HEK293T (cell line): Measurements from ENCODE around the gene ATP5MK.
"Not testable (repeated sequence)": the region's sequence is repeated elsewhere in the genome, so short reads cannot be mapped to it uniquely, and the experiment has no call there.

Experiments
- CTCF ChIA-PET: fragments of 350-600 bp; formaldehyde crosslinking; extraction: SDS; loops from one replicate; lab custom pipeline; 2021; ENCODE audit warnings: antibody characterized with exemption, inconsistent platforms; lab: Yijun Ruan, JAX
- POLR2A ChIA-PET: fragments of 350-600 bp; formaldehyde crosslinking; extraction: SDS; loops from one replicate; lab custom pipeline; 2020; ENCODE audit warnings: antibody characterized with exemption, inconsistent platforms; lab: Yijun Ruan, JAX
- DNase-seq: peaks from one replicate; pipeline ENCODE4 v3.0.0; 2012; ENCODE audit warnings: mixed read lengths; ENCODE audit errors: extremely low spot score
- ARNT ChIP-seq: fragments of 450-650 bp; IDR thresholded peaks from 2 replicates; pipeline ENCODE4 v1.6.1; 2017; ENCODE audit warnings: mild to moderate bottlenecking
- BHLHE40 ChIP-seq: fragments of 450-650 bp; IDR thresholded peaks from 2 replicates; pipeline ENCODE4 v1.6.1; 2016; ENCODE audit warnings: mild to moderate bottlenecking, moderate library complexity, borderline replicate concordance
- CTBP1 ChIP-seq: fragments of 450-650 bp; IDR thresholded peaks from 2 replicates; pipeline ENCODE4 v1.6.1; 2016; ENCODE audit warnings: borderline replicate concordance
- ELF4 ChIP-seq: fragments of 450-650 bp; IDR thresholded peaks from 2 replicates; pipeline ENCODE4 v1.6.1; 2017; ENCODE audit warnings: antibody characterized with exemption
- FOXA1 ChIP-seq: fragments of 450-650 bp; IDR thresholded peaks from 2 replicates; pipeline ENCODE4 v1.6.1; 2016; ENCODE audit warnings: mild to moderate bottlenecking
- FOXK2 ChIP-seq: fragments of 450-650 bp; IDR thresholded peaks from 2 replicates; pipeline ENCODE4 v1.6.1; 2016; ENCODE audit warnings: mild to moderate bottlenecking
- FOXM1 ChIP-seq: fragments of 450-650 bp; IDR thresholded peaks from 2 replicates; pipeline ENCODE4 v1.6.1; 2017; ENCODE audit warnings: mild to moderate bottlenecking, borderline replicate concordance
- HDGF ChIP-seq: fragments of 450-650 bp; IDR thresholded peaks from 2 replicates; pipeline ENCODE4 v1.6.1; 2017; ENCODE audit warnings: antibody characterized with exemption, borderline replicate concordance
- L3MBTL2 ChIP-seq: fragments of 450-650 bp; conservative IDR thresholded peaks from 2 replicates; pipeline ENCODE4 v1.6.1; 2016; ENCODE audit warnings: mild to moderate bottlenecking
- LEF1 ChIP-seq: fragments of 450-650 bp; IDR thresholded peaks from 2 replicates; pipeline ENCODE4 v1.6.1; 2017; ENCODE audit warnings: mild to moderate bottlenecking, borderline replicate concordance
- NFRKB ChIP-seq: fragments of 450-650 bp; IDR thresholded peaks from 2 replicates; pipeline ENCODE4 v1.6.1; 2016; ENCODE audit warnings: mild to moderate bottlenecking, moderate library complexity
- PKNOX1 ChIP-seq: fragments of 450-650 bp; IDR thresholded peaks from 2 replicates; pipeline ENCODE4 v1.6.1; 2016
- SP1 ChIP-seq: fragments of 450-650 bp; IDR thresholded peaks from 2 replicates; pipeline ENCODE4 v1.6.1; 2017
- SUZ12 ChIP-seq: fragments of 450-650 bp; IDR thresholded peaks from 2 replicates; pipeline ENCODE4 v1.6.1; 2016; ENCODE audit warnings: mild to moderate bottlenecking
- TARDBP ChIP-seq: fragments of 450-650 bp; IDR thresholded peaks from 2 replicates; pipeline ENCODE4 v1.6.1; 2016
- ZNF384 ChIP-seq: fragments of 450-650 bp; IDR thresholded peaks from 2 replicates; pipeline ENCODE4 v1.6.1; 2016

The ATP5MK gene

GRCh38 chr10:103394180-103394579, 2.1 kb downstream of the ATP5MK start:
- POLR2A ChIA-PET = interaction anchor here (1.0 to 1.4 kb wide), 2 partner anchors 27 to 44 kb away, joined by 3 read pairs; partner anchors contain the start of gene TAF5
- no peak for DNase-seq
- TF ChIP-seq SP1 (no peak), HDGF (no peak), L3MBTL2 (no peak), ELF4 (no peak), ARNT (no peak), ZNF384 (no peak), FOXK2 (no peak), FOXA1 (no peak), TARDBP (no peak), SUZ12 (no peak), BHLHE40 (no peak), CTBP1 (no peak), NFRKB (no peak), PKNOX1 (no peak), LEF1 (no peak), FOXM1 (no peak)
- CTCF ChIA-PET = no interaction called here

GRCh38 chr10:103382769-103383168, 13.5 kb downstream of the ATP5MK start:
- no peak for TF ChIP-seq FOXA1
- TF ChIP-seq TARDBP = no peak
- DNase-seq = no peak
- ChIA-PET POLR2A (no interaction called here), CTCF (no interaction called here)

GRCh38 chr10:103374263-103374662, 22.0 kb downstream of the ATP5MK start:
- POLR2A ChIA-PET = interaction anchor here (0.7 kb wide), 1 partner anchor 21 kb away, joined by 3 read pairs; no protein-coding TSS in a partner anchor
- DNase-seq = no peak
- no peak for TF ChIP-seq SUZ12
- TF ChIP-seq ARNT = no peak
- no peak for TF ChIP-seq FOXM1
- no peak for TF ChIP-seq NFRKB
- TF ChIP-seq BHLHE40 = no peak
- TF ChIP-seq LEF1 = no peak
- no peak for TF ChIP-seq TARDBP
- no peak for TF ChIP-seq FOXK2
- TF ChIP-seq ELF4 = no peak
- CTCF ChIA-PET = no interaction called here

GRCh38 chr10:103373544-103373943, 22.7 kb downstream of the ATP5MK start:
- CTCF ChIA-PET = no interaction called here
- POLR2A ChIA-PET = interaction anchor here (0.7 to 1.2 kb wide), 2 partner anchors 22 kb away, joined by 3 read pairs; partner anchors contain the start of gene ATP5MK
- no peak for TF ChIP-seq TARDBP
- no peak for TF ChIP-seq FOXA1
- TF ChIP-seq HDGF = no peak
- TF ChIP-seq LEF1 = no peak
- no peak for TF ChIP-seq SUZ12
- TF ChIP-seq BHLHE40 = no peak
- TF ChIP-seq SP1 = no peak
- TF ChIP-seq CTBP1 = no peak
- TF ChIP-seq NFRKB = no peak
- TF ChIP-seq ELF4 = no peak
- TF ChIP-seq PKNOX1 = no peak
- TF ChIP-seq L3MBTL2 = no peak
- no peak for TF ChIP-seq ZNF384
- no peak for DNase-seq

GRCh38 chr10:103367782-103368518, 28.3 kb downstream of the ATP5MK start, which contains the start of gene TAF5:
Gene TAF5, plus strand, starts transcription at chr10:103367976. Its CDS starts 14 bp downstream, at chr10:103367990.
- peak; percentile 84 for TF ChIP-seq ELF4
- no peak for TF ChIP-seq FOXA1
- TF ChIP-seq SUZ12 = no peak
- no peak for TF ChIP-seq BHLHE40
- CTCF ChIA-PET = no interaction called here
- DNase-seq = peak; percentile 92
- POLR2A ChIA-PET = interaction anchor here (0.9 to 3.6 kb wide), 7 partner anchors 11 to 123 kb away, joined by 3 to 31 read pairs (median 5); partner anchors contain the start of genes ATP5MK, PCGF6 and PDCD11

GRCh38 chr10:103367379-103367781, 28.9 kb downstream of the ATP5MK start:
- ChIA-PET CTCF (interaction anchor here (0.6 kb wide), 1 partner anchor 415 kb away, joined by 4 read pairs; no protein-coding TSS in a partner anchor), POLR2A (interaction anchor here (0.6 to 3.6 kb wide), 6 partner anchors 14 to 124 kb away, joined by 3 to 31 read pairs (median 3); partner anchors contain the start of genes ATP5MK, PCGF6 and PDCD11)
- DNase-seq = peak; percentile 17
- TF ChIP-seq BHLHE40 (no peak), FOXM1 (no peak), ARNT (no peak), PKNOX1 (0 out of 2 replicates have a peak, but pooled peaks have one; percentile 0), L3MBTL2 (no peak), SP1 (no peak), NFRKB (no peak), SUZ12 (no peak), ZNF384 (peak; percentile 82), FOXA1 (no peak), TARDBP (no peak), HDGF (no peak), CTBP1 (0 out of 2 replicates have a peak, but pooled peaks have one; percentile 13), LEF1 (no peak), FOXK2 (no peak), ELF4 (no peak)

- DNase-seq, POLR2A ChIA-PET, CTCF ChIA-PET: not testable (repeated sequence)
These were observed 35.5 kb downstream of the ATP5MK start for GRCh38 chr10:103360791-103361190.

- CTCF ChIA-PET = not testable (repeated sequence)
These were observed 36.8 kb downstream of the ATP5MK start for GRCh38 chr10:103359493-103359892.

More at GRCh38 chr10:103359493-103359892, 36.8 kb downstream of the ATP5MK start:
- DNase-seq, POLR2A ChIA-PET: not testable (repeated sequence)
